Gastrocnemius medialis (tissue), 4 donors: Measurements from ENCODE around the gene LRRC3.

Experiments used
- POLR2A ChIP-seq, 2 donors: fragments of 450-650 bp; IDR thresholded peaks; one replicate each; pipeline ENCODE4 v1.6.1; 2017; ENCODE audit warnings: antibody characterized with exemption in 2 of 2, mild to moderate bottlenecking in 2 of 2, moderate library complexity in 2 of 2
- TF ChIP-seq, protein P1 (sequence below), 5 experiments: fragments of 450-650 bp in 3 of 5; fragments of 200-600 bp in 2 of 5; sonication (generic) in 2 of 5; IDR thresholded peaks in 4 of 5; conservative IDR thresholded peaks in 1 of 5; 1 replicate in 4 of 5; 2 replicates in 1 of 5; pipeline ENCODE4 v1.5.1; 2016 to 2019; ENCODE audit warnings: antibody characterized with exemption in 5 of 5, mild to moderate bottlenecking in 3 of 5, moderate library complexity in 3 of 5

- TF ChIP-seq, protein P1, sequence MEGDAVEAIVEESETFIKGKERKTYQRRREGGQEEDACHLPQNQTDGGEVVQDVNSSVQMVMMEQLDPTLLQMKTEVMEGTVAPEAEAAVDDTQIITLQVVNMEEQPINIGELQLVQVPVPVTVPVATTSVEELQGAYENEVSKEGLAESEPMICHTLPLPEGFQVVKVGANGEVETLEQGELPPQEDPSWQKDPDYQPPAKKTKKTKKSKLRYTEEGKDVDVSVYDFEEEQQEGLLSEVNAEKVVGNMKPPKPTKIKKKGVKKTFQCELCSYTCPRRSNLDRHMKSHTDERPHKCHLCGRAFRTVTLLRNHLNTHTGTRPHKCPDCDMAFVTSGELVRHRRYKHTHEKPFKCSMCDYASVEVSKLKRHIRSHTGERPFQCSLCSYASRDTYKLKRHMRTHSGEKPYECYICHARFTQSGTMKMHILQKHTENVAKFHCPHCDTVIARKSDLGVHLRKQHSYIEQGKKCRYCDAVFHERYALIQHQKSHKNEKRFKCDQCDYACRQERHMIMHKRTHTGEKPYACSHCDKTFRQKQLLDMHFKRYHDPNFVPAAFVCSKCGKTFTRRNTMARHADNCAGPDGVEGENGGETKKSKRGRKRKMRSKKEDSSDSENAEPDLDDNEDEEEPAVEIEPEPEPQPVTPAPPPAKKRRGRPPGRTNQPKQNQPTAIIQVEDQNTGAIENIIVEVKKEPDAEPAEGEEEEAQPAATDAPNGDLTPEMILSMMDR (IDR thresholded peaks at IDR 0.05 in 4 of 5, conservative IDR thresholded peaks at IDR 0.05 in 1 of 5): no peak
- no peak for TF ChIP-seq POLR2A (IDR thresholded peaks at IDR 0.05)
Measured at GRCh38 chr21:44419679-44420078, 35.6 kb upstream of the LRRC3 start.
